DMS153 treated with DMSO at 0.1 percent for 48 hours (cell line): ENCODE results near the gene OR10H1.
"Not testable (repeated sequence)": the region's sequence is repeated elsewhere in the genome, so short reads cannot be mapped to it uniquely, and the experiment has no call there.

Experiments used
- DNase-seq: peaks from one replicate; lab custom pipeline; 2025; ENCODE audit not compliant: unreplicated experiment; lab: John Stamatoyannopoulos, UW

OR10H1 gene, protein sequence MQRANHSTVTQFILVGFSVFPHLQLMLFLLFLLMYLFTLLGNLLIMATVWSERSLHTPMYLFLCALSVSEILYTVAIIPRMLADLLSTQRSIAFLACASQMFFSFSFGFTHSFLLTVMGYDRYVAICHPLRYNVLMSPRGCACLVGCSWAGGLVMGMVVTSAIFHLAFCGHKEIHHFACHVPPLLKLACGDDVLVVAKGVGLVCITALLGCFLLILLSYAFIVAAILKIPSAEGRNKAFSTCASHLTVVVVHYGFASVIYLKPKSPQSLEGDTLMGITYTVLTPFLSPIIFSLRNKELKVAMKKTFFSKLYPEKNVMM

DNA sequence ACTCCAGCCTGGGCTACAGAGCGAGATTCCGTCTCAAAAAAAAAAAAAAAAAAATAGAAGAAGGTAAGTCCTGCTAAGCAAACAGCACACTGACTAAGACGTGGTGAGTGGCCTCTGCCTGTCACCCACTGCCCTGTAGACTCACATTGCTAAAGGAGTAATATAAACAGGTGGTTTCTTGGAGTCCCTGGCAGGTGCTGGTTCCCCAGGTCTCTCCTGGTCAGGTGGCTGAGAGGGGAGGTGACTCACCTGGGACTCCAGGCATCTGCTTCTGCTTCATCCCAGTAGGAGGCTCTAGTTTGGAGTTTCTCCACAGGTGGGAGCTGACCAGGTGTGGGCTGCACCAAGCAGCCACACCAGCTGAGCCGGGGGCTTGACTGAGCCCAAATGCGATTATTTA, at the start of gene OR10H1:
Gene OR10H1, minus strand, starts transcription at position 359 of the 400 bp plus-strand sequence. CDS start 7,627 bp downstream, outside the sequence.
- DNase-seq: no peak

DNA sequence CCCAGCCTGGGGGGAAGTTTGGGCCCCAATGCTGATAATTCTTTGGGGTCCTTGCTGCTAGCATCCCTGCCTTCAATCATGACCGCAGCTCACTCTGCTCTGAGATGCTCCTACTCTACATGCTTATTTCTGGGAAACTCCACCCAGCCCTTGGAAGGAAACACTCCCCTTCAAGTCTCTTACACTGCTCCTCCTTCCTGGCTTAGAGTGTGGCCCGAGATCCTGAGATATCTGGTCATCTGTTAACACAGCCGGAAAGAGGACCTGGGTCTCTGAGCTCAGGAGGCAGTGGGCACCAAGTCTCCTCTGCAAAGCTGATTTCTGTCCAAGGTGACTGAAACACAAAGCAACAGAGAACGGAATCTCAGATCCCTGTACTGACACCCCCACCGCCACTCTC, 49.4 kb upstream of the OR10H1 start:
- DNase-seq: no peak

DNA sequence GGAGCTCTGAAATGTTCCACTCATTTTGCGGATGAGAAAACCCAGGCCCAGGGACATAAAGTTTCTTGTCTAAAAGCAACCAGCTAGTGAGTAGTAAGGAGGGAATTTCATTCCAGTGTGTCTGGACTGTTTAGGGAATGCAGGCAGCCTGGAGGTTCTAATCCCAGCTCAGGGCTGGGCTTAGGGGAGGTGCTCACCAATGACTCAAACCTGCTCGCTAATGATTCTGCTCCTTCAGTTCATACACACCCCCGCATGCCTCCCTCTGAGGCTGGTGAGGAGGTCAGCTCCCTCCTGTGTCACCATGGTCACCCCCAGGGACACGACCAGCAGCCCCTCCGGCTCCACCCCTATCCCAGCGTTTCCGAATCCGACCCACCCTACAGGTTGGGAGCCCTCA, 47.8 kb upstream of the OR10H1 start:
- no peak for DNase-seq

DNA sequence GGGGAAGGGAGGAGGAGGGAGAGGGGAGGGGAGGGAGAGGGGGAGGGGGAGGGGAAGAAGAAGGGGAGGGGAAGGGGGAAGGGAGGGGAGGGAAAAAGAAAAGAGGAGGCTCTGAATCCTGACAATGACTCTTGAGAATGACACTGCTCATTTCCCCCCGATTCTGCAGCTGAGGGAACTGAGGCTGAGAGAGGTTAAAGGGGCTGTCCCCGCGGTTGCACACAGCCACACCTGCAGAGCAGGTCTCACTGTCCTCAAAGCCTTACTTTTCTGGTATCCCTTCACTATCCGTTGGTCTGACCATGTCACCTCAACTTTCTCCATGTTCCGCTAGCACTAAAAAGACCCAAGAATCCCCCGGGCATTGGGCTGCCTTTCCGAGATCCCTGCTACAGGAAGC, 47.0 kb upstream of the OR10H1 start:
- no peak for DNase-seq

DNA sequence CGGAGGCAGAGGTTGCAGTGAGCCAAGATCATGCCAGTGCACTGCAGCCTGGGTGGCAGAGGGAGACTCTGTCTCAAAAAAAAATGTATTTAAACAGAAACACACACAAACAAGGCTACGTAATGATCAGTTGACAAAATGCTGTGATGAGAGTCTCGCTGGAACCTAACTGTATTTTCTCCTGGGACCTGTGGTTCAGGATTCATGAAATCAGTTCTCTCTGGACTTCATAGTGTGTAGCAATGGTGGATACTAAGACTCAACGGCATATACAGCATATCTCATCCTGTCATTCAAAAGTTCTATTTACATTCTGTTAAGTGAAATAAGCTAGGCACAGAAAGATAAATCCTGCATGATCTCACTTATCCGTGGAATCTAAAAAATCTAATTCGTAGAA, 45.1 kb upstream of the OR10H1 start:
- DNase-seq: no peak

DNA sequence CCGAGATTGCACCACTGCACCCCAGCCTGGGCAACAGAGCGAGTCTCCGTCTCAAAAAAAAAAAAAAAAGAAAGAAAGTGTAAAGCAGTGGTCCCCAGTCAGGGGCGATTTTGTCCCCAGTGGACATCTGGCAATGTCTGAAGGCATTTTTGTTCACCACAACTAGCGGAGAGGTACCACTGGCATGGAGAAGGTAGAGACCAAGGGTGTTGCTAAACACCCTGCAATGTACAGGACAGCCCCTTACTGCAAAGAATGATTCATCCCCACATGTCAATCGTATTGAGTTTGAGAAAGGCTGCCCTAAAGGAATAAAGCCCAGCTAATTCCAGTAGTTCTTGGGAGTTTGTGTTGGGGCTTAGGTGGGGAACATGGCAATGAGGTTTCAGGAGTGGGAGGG, 43.7 kb upstream of the OR10H1 start:
- DNase-seq: no peak

DNA sequence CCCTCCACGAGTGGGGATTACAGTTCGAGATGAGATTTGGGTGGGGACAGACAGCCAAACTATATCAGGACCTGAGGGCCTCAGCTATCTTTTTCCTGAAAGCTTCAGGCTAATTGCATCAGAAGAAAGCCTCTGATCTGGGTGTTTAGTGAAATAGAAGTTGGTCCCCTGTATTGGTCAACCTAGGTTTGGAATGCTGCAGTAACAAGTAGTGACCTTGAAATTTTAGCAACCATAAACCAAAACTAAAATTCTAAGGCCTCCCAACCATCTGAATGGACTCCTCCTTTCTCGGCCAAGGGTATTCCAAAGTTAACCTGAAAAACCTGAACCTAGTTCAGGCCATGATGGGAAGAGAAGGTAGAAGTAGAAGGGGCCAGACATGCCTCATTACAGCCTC, 34.9 kb upstream of the OR10H1 start:
- DNase-seq: no peak

DNA sequence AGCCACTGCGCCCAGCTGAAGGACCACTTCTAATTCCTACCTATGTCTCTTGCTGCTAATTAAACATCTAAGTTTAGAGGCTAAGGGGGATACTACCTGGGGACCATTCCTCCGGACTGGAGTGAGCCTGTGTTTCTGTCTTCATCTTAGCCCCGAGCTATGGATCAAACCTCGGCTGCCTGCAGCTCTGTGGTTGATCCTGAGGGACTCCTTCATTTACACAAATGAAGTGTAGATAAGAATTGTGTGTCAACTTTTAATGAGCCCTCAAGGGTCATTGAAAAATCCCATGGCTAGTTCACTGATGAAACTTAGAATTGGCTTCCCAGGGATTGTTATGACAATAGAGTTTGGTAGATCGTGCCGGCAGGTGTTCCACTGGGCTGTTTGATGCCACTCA, 31.5 kb upstream of the OR10H1 start:
- DNase-seq: no peak

DNA sequence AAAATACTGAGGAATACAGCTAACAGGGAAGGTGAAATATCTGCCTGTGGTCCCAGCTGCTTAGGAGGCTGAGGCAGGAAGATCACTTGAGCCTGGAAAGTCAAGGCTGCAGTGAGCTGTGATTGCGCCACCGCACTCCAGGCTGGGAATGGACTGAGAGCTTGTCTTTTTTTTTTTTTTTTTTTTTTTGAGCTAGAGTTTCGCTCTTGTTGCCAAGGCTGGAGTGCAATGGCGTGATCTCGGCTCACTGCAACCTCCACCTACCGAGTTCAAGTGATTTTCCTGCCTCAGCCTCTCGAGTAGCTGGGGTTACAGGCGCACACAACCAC, 28.4 kb upstream of the OR10H1 start:
- DNase-seq: not testable (repeated sequence)

DNA sequence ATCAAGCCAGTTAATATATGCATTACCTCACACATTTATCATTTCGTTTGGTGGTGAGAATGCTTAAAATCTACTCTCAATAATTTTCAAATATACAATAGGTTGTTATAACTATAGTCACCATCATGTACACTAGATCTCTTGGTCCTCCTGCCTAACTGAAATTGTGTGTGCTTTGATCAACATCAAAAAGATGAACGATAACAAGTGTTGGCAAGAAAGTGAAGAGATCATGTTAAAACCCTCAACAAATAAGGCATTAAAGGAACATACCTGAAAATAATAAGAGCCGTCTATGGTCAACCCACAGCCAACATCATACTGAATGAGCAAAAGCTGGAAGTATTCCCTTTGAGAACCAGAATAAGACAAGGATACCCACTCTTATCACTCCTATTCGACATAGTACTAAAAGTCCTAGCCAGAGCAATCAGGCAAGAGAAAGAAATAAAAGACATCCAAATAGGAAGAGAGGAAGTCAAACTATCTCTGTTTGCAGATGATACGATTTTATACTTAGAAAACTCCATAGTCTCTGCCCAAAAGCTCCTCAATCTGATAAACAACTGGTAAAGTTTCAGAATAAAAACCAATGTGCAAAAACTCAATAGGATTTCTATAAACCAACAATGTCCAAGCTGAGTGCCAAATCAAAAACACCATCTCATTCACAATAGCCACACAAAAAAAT, 27.9 kb upstream of the OR10H1 start:
- no peak for DNase-seq

DNA sequence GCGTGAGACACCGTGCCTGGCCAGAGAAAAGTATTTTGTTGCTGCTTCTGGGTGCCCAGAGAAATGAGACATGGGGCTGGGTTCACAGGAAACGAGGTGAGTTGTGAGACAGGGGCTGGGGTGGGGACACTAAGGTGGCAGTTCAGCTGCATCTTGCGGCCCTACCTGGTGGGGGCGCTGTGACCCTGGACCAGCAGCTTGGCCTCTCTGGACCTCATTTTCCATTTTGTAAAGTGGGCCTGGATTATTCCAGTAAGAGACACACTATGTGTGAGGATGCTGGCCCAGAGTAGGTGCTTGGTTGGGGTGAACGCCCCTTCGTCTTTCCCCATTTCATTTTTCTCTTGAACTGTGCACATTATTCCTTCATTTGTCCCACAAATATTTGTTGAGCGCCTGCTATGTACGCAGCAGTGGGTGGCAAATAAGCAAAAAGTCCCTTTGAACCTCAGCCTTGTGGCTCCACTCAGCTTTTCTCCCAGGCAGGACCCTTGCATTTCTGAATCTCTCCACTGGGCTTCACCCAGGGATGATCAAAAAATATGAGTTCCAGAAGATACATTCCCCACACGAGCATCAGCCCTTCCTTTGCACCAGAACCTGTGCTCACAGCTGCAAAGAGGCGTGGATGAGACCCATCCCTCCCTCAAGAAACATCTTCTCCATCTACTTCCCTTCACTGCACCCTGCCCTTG, 26.6 kb upstream of the OR10H1 start:
- DNase-seq: no peak

DNA sequence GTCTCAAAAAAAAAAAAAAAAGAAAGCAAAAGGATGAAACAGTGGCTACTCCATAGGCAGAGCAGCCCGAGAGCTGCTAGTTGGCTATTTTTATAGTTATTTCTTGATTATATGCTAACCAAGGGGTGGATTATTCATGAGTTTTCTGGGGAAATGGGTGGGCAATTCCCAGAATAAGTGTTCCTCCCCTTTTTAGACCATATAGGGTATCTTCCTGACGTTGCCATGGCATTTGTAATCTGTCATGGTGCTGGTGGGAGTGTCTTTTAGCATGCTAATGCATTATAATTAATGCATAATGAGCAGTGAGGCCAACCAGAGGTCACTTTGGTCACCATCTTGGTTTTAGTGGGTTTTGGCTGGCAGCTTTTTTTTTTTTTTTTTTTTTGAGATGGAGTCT, 25.4 kb upstream of the OR10H1 start:
- DNase-seq: no peak

DNA sequence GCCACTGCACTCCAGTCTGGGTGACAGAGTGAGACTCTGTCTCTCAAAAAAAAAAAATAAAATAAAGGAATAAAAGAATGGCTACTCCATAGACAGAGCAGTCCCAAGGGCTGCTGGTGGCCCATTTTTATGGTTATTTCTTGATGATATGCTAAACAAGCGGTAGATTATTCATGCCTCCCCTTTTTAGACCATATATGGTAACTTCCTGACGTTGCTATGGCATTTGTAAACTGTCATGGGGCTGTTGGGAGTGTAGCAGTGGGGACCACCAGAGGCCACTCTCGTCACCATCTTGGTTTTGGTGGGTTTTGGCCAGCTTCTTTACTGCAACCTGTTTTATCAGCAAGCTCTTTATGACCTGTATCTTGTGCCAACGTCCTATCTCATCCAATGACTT, 24.4 kb upstream of the OR10H1 start:
- DNase-seq: not testable (repeated sequence)

DNA sequence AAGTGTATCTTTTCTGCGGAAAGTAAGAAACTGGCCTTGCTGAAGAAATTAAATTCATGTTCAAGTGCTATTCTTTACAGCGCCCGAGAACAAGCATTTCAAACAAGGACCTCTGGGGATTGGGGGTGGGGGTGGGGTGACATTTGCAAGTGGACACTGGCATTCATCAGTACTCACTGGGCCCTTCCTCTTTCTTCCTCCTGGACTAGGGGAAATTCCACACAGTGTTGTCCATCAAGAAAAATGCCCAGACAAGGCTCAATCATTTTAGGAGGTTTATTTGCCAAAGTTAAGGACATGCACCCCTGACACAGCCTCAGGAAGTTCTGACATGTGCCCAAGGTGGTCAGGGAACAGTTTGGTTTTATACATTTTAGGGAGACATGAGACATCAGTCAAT, 22.9 kb upstream of the OR10H1 start:
- DNase-seq: no peak

DNA sequence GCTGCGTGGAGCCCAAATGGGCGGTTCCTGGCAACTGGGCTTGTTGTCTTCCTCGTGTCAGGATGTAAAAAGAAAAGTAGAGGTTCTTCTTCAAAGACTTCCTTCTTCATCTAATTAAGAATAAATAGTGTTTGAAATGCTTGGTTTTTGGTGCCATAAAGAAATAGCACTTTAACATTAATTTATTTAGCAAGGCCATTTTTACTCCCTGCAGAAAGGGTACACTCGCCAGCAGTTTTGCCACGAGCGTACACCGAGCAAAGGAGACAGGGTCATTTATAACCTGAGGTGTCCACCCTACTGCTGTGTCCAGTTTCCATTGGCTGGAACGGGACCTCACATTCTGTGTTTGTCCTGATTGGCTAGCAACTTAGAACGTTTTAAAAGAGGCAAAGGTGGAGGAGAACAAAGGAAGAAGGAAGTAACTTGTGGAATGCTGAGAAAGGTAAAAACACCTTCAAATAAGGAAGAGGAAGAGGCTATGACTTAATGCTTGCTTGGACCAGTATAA, 21.8 kb upstream of the OR10H1 start:
- DNase-seq: peak; percentile 51

DNA sequence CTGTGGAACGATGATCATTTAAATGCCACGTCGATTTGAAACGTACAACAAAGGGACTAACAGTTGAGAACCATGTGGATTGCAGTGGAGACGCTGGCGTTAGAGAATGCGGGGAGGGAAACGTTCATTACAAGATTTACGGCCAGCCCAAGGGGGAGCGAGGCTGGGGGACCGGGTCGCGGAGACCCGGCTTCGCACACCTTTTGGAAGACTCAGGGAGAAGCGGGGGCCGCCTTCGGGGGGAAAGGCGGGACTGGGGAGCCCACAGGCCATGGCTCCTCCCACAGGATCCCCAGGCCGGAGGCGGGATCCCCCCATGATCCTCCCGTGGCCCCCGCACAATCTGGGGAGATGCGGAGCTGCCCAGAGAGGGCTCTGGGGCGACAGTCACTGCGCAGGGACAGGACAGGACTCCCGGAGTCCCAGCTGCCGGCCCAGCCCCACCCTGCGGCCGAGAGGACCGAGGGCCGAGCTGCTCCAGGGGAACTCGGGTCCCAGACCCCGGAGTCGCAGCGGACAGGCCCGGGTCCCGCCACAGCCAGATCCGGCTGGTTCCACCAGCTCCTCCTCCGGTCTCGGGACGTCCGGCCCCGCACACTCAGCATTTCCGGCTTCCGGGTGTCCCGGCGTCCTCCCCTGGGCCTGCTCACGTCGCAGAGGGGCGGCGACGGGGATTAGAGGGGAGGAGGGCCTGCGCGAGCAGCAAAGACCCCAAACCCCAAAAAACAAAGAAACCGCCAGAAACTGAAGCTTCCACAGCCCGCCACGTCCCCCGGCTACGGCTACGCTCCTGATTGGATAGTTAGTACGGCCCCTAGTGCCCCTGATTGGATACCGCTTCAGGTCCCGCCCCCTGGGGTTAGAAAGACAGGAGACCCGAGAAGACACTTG, 21.1 kb upstream of the OR10H1 start:
- peak; percentile 84 for DNase-seq

DNA sequence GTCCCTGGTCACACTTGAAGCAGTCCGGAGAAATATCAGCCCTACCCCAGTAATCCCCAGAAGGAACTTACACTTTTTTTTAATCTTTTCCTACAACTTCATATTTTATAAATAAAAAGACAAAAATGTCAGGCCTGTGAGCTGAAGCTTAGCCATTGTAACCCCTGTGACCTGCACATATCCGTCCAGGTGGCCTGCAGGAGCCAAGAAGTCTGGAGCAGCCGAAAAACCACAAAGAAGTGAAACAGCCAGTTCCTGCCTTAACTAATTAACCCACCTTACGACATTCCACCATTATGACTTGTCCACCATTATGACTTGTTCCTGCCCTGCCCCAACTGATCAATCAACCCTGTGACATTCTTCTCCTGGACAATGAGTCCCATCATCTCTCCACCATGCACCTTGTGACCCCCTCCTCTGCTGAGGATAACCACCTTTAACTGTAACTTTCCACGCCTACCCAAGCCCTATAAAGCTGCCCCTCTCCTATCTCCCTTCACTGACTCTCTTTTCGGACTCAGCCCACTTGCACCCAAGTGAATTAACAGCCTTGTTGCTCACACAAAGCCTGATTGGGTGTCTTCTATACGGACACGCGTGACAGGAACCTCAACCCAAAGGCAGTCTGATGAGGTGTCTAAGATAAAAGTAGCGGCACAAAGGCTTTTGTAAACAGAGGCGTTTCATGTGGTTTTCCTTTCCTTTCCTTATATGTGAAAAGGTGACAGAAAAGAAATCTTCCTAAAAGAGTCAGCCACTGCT, 20.3 kb upstream of the OR10H1 start:
- peak; percentile 28 for DNase-seq

DNA sequence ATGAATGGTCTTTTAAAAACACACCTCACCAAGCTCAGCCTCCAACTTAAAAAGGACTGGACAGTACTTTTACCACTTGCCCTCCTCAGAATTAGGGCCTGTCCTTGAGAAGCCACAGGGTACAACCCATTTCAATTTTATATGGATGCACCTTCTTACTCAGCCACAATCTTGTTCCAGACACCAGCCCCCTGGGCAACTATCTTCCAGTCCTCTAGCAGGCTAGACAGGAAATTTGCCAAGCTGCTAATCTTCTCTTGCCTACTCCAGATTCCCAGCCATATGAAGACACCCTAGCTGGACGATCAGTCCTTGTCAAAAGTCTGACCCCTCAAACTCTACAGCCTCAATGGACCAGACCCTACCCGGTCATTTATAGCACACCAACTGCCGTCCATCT, 18.8 kb upstream of the OR10H1 start:
- not testable (repeated sequence) for DNase-seq

DNA sequence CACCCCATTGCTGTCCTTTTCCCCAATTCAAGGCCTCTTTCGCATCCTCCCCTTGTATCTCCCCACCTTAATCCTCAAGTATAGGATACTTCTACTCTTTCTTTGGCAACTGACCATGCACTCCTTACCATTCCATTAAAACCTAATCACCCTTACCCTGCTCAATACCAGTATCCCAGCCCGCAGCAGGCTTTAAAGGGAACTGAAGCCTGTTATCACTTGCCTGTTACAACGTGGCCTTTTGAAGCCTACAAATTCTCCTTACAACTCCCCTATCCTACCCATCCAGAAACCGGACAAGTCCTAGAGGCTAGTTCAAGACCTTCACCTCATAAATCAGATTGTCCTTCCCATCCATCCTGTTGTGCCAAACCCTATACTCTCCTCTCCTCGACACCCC, 16.2 kb upstream of the OR10H1 start:
- DNase-seq: no peak

DNA sequence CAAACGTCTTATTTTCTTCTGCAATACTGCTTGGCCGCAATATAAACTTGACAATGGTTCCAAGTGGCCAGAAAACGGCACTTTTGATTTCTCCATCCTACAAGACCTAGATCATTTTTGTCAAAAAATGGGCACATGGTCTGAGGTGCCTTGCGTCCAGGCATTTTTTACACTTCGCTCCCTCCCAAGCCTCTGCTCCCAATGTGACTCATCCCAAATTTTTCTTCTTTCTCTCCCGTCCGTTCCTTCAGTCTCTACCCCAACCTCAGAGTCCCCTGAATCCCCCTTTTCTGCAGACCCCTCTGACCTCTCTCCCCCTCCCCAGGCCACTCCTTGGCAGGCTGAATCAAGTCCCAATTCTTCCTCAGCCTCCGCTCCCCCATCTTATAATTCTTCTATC, 14.3 kb upstream of the OR10H1 start:
- DNase-seq: no peak
